Panc1 (cell line): ENCODE data around the gene DLG2.

Experiments
- POLR2AphosphoS5 ChIP-seq: IDR thresholded peaks from 2 replicates; pipeline ENCODE4 v1.6.1; 2012; ENCODE audit warnings: mild to moderate bottlenecking, low read depth, low read length, moderate library complexity
- TF ChIP-seq, protein P1 (sequence below): fragments of 450-650 bp; IDR thresholded peaks from 2 replicates; pipeline ENCODE4 v1.5.1; 2017; ENCODE audit warnings: mild to moderate bottlenecking

GRCh38 chr11:83863272-83863671, 1763.9 kb downstream of the DLG2 start:
- TF ChIP-seq, protein P1, sequence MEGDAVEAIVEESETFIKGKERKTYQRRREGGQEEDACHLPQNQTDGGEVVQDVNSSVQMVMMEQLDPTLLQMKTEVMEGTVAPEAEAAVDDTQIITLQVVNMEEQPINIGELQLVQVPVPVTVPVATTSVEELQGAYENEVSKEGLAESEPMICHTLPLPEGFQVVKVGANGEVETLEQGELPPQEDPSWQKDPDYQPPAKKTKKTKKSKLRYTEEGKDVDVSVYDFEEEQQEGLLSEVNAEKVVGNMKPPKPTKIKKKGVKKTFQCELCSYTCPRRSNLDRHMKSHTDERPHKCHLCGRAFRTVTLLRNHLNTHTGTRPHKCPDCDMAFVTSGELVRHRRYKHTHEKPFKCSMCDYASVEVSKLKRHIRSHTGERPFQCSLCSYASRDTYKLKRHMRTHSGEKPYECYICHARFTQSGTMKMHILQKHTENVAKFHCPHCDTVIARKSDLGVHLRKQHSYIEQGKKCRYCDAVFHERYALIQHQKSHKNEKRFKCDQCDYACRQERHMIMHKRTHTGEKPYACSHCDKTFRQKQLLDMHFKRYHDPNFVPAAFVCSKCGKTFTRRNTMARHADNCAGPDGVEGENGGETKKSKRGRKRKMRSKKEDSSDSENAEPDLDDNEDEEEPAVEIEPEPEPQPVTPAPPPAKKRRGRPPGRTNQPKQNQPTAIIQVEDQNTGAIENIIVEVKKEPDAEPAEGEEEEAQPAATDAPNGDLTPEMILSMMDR: no peak
- TF ChIP-seq POLR2AphosphoS5: no peak
